Measurements from ENCODE around the gene SEMA5A.

Gene SEMA5A

GRCh38 chr5:9091896-9092662 is 453.8 kb downstream of the SEMA5A start:
- H3K79me2 ChIP-seq = no peaks in the 10 kb centered on the region
- H3K9me3 ChIP-seq (ENCODE audit: control insufficient read depth, low read length) = no peaks in the 10 kb centered on the region
- no peak for TF ChIP-seq CTCF (IDR thresholded peaks at IDR 0.05)
- H3K9ac ChIP-seq = no peak overlapping the region
- H3K4me3 ChIP-seq (ENCODE audit: low read depth, low read length) = no peak overlapping the region
- H3K36me3 ChIP-seq (ENCODE audit: control insufficient read depth, insufficient read depth, low read length) = no peaks in the 10 kb centered on the region
- no peak overlapping the region for H3K27ac ChIP-seq
- no peak overlapping the region for H2AFZ ChIP-seq
- H3K4me2 ChIP-seq (ENCODE audit: low read length) = no peak overlapping the region
- no peaks in the 10 kb centered on the region for H3K27me3 ChIP-seq (ENCODE audit: control insufficient read depth, insufficient read depth, low read length)
- H3K4me1 ChIP-seq = no peaks in the 10 kb centered on the region

- H3K9ac ChIP-seq = no peak overlapping the region
- no peak overlapping the region for H3K27ac ChIP-seq
Measured at GRCh38 chr5:9090381-9091026, 455.4 kb downstream of the SEMA5A start.

GRCh38 chr5:9089893-9090292 is 456.0 kb downstream of the SEMA5A start:
- H3K27ac ChIP-seq = no peak overlapping the region
- no peaks in the 10 kb centered on the region for H3K27me3 ChIP-seq (ENCODE audit: control insufficient read depth, insufficient read depth, low read length)
- no peak overlapping the region for H2AFZ ChIP-seq
- H3K4me1 ChIP-seq = no peaks in the 10 kb centered on the region
- no peak overlapping the region for H3K9ac ChIP-seq
- H3K4me2 ChIP-seq (ENCODE audit: low read length) = no peak overlapping the region
- H3K79me2 ChIP-seq = no peaks in the 10 kb centered on the region
- H3K36me3 ChIP-seq (ENCODE audit: control insufficient read depth, insufficient read depth, low read length) = no peaks in the 10 kb centered on the region
- TF ChIP-seq CTCF (IDR thresholded peaks at IDR 0.05) = no peak
- H3K4me3 ChIP-seq (ENCODE audit: low read depth, low read length) = no peak overlapping the region
- H3K9me3 ChIP-seq (ENCODE audit: control insufficient read depth, low read length) = no peaks in the 10 kb centered on the region

More at GRCh38 chr5:9090381-9091026, 455.4 kb downstream of the SEMA5A start:
- no peaks in the 10 kb centered on the region for H3K9me3 ChIP-seq (ENCODE audit: control insufficient read depth, low read length)
- no peaks in the 10 kb centered on the region for H3K36me3 ChIP-seq (ENCODE audit: control insufficient read depth, insufficient read depth, low read length)
- no peaks in the 10 kb centered on the region for H3K27me3 ChIP-seq (ENCODE audit: control insufficient read depth, insufficient read depth, low read length)
- H2AFZ ChIP-seq = no peak overlapping the region
- H3K79me2 ChIP-seq = no peaks in the 10 kb centered on the region
- no peaks in the 10 kb centered on the region for H3K4me1 ChIP-seq
- TF ChIP-seq CTCF (IDR thresholded peaks at IDR 0.05) = no peak
- H3K4me2 ChIP-seq (ENCODE audit: low read length) = no peak overlapping the region
- no peak overlapping the region for H3K4me3 ChIP-seq (ENCODE audit: low read depth, low read length)

GRCh38 chr5:9082996-9083395 is 462.9 kb downstream of the SEMA5A start:
- no peaks in the 10 kb centered on the region for H3K79me2 ChIP-seq
- H3K4me2 ChIP-seq (ENCODE audit: low read length) = no peak overlapping the region
- no peak overlapping the region for H3K9ac ChIP-seq
- no peak overlapping the region for H3K27ac ChIP-seq
- no peak overlapping the region for H2AFZ ChIP-seq
- no peaks in the 10 kb centered on the region for H3K9me3 ChIP-seq (ENCODE audit: control insufficient read depth, low read length)
- no peak for TF ChIP-seq CTCF (IDR thresholded peaks at IDR 0.05)
- H3K4me3 ChIP-seq (ENCODE audit: low read depth, low read length) = no peak overlapping the region
- no peaks in the 10 kb centered on the region for H3K36me3 ChIP-seq (ENCODE audit: control insufficient read depth, insufficient read depth, low read length)
- H3K4me1 ChIP-seq = no peaks in the 10 kb centered on the region
- H3K27me3 ChIP-seq (ENCODE audit: control insufficient read depth, insufficient read depth, low read length) = no peaks in the 10 kb centered on the region
